ENCODE data around the gene PXK.

- TF ChIP-seq, protein P1, sequence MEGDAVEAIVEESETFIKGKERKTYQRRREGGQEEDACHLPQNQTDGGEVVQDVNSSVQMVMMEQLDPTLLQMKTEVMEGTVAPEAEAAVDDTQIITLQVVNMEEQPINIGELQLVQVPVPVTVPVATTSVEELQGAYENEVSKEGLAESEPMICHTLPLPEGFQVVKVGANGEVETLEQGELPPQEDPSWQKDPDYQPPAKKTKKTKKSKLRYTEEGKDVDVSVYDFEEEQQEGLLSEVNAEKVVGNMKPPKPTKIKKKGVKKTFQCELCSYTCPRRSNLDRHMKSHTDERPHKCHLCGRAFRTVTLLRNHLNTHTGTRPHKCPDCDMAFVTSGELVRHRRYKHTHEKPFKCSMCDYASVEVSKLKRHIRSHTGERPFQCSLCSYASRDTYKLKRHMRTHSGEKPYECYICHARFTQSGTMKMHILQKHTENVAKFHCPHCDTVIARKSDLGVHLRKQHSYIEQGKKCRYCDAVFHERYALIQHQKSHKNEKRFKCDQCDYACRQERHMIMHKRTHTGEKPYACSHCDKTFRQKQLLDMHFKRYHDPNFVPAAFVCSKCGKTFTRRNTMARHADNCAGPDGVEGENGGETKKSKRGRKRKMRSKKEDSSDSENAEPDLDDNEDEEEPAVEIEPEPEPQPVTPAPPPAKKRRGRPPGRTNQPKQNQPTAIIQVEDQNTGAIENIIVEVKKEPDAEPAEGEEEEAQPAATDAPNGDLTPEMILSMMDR (conservative IDR thresholded peaks at IDR 0.05; ENCODE audit: low read length), result peak; percentile 72
- no peak for TF ChIP-seq EZH2phosphoT487 (IDR thresholded peaks at IDR 0.05; ENCODE audit: borderline replicate concordance, low read depth, low read length)
These were observed 717 bp downstream of the PXK start for GRCh38 chr3:58333206-58334012.

Data from OCI-LY7 (cell line).